ENCODE results near the gene PHACTR3. TPM values are rescaled to one million over a fixed set of nuclear protein-coding genes. Genes with fewer than 3 reads are reported as not detected.

The PHACTR3 gene
- total and polyA plus RNA-seq, 2 donors: 2.9 to 35.8 TPM

DNA sequence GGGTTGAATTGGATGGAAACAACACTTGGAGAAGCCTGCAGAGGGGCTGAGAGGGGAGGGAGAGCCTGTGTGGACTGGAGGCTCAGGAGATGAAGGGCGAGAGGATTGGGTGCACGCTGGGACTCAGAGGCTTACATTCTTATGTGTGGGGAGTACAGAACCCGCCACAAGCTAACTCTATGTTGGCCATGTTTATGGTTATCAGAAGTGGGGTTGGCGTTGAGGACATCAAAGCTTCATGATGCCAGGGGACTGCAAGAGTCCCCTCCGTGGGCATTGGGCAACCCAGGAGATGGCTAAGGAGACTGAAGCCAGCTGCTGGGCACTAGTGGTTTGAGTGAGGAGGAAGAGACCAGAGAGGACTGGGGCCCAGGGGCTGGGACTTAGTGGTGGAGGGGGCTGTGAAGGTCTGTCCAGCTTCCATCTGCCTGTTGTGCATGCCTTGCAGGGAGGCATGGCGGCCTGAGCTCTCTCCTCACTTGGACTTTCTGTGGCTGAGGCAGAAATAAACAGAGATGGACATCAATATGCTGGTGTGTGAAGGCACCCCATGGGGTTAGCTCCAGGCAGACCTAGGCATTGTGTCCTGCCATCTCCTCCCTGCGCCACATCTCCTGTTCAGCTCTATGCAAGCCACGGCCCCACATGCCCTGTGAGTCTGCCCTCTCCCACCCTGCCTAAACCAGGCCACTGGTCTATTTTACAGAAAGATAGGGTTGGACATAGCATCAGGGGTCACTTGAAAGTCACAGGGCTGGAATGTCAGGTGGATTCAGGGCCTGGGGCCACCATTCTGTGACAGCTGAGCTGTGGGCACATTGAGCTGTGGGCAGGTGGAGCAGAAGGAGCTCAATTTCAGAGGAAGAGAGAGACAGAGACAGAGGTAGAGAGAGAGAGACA lies 61.6 kb downstream of the PHACTR3 start:
- 92% methylated on average over 8 of the region's 8 CpGs for WGBS
- no peak overlapping the region for H3K4me3 ChIP-seq (ENCODE audit: low read length in 2 of 2)
- no peaks in the 10 kb centered on the region for H3K27me3 ChIP-seq (ENCODE audit: control insufficient read depth in 2 of 2, insufficient read depth in 1 of 2, low read length in 1 of 2)
- H3K27ac ChIP-seq (ENCODE audit: low read depth in 1 of 2, low read length in 1 of 2): no peak overlapping the region
- no peak for DNase-seq (ENCODE audit: low read depth in 6 of 9, low spot score in 9 of 9)
- H3K9me3 ChIP-seq (ENCODE audit: control insufficient read depth in 2 of 2, insufficient read depth in 1 of 2, low read length in 1 of 2): no peaks in the 10 kb centered on the region
- no peaks in the 10 kb centered on the region for H3K36me3 ChIP-seq (ENCODE audit: control insufficient read depth in 2 of 2, insufficient read depth in 2 of 2, low read length in 1 of 2)
- H3K4me1 ChIP-seq (ENCODE audit: control insufficient read depth in 2 of 2, insufficient read depth in 2 of 2, low read length in 2 of 2): no peaks in the 10 kb centered on the region

GRCh38 chr20:59666586-59666985 lies 62.2 kb downstream of the PHACTR3 start:
- Histone ChIP-seq H3K9me3 (ENCODE audit: control insufficient read depth in 2 of 2, insufficient read depth in 1 of 2, low read length in 1 of 2) (no peaks in the 10 kb centered on the region), H3K4me1 (ENCODE audit: control insufficient read depth in 2 of 2, insufficient read depth in 2 of 2, low read length in 2 of 2) (no peaks in the 10 kb centered on the region), H3K36me3 (ENCODE audit: control insufficient read depth in 2 of 2, insufficient read depth in 2 of 2, low read length in 1 of 2) (no peaks in the 10 kb centered on the region), H3K4me3 (ENCODE audit: low read length in 2 of 2) (no peak overlapping the region), H3K27me3 (ENCODE audit: control insufficient read depth in 2 of 2, insufficient read depth in 1 of 2, low read length in 1 of 2) (no peaks in the 10 kb centered on the region), H3K27ac (ENCODE audit: low read depth in 1 of 2, low read length in 1 of 2) (no peak overlapping the region)
- DNase-seq (ENCODE audit: low read depth in 6 of 9, low spot score in 9 of 9): no peak
- 85% methylated on average over 7 of the region's 7 CpGs for WGBS

GRCh38 chr20:59667131-59667530 lies 62.8 kb downstream of the PHACTR3 start:
- H3K36me3 ChIP-seq (ENCODE audit: control insufficient read depth in 2 of 2, insufficient read depth in 2 of 2, low read length in 1 of 2): no peaks in the 10 kb centered on the region
- H3K27me3 ChIP-seq (ENCODE audit: control insufficient read depth in 2 of 2, insufficient read depth in 1 of 2, low read length in 1 of 2): no peaks in the 10 kb centered on the region
- no peak overlapping the region for H3K4me3 ChIP-seq (ENCODE audit: low read length in 2 of 2)
- H3K4me1 ChIP-seq (ENCODE audit: control insufficient read depth in 2 of 2, insufficient read depth in 2 of 2, low read length in 2 of 2): no peaks in the 10 kb centered on the region
- H3K9me3 ChIP-seq (ENCODE audit: control insufficient read depth in 2 of 2, insufficient read depth in 1 of 2, low read length in 1 of 2): no peaks in the 10 kb centered on the region
- no peak for DNase-seq (ENCODE audit: low read depth in 6 of 9, low spot score in 9 of 9)
- 90% methylated on average over 3 of the region's 3 CpGs for WGBS
- H3K27ac ChIP-seq (ENCODE audit: low read depth in 1 of 2, low read length in 1 of 2): no peak overlapping the region

DNA sequence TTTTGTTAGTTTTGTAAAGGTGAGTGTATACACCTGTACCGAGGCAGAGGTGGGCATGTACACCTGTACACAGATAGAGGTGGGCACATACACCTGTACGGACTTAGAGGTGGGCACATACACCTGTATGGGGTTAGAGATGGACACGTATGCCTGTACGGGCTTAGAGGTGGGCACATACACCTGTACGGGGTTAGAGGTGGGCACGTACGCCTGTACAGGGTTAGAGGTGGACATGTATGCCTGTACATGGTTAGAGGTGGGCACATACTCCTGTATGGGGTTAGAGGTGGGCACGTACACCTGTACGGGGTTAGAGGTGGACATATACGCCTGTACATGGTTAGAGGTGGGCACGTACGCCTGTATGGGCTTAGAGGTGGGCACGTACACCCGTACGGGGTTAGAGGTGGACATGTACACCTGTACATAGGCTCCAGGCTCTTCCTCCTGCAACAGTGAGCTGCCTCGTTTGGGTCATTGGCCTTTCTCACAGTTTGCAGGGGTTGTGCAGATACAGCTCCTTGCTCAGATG lies 63.7 kb downstream of the PHACTR3 start:
- H3K36me3 ChIP-seq (ENCODE audit: control insufficient read depth in 2 of 2, insufficient read depth in 2 of 2, low read length in 1 of 2): no peaks in the 10 kb centered on the region
- no peaks in the 10 kb centered on the region for H3K4me1 ChIP-seq (ENCODE audit: control insufficient read depth in 2 of 2, insufficient read depth in 2 of 2, low read length in 2 of 2)
- WGBS: 95% methylated on average over 16 of the region's 16 CpGs
- no peaks in the 10 kb centered on the region for H3K27me3 ChIP-seq (ENCODE audit: control insufficient read depth in 2 of 2, insufficient read depth in 1 of 2, low read length in 1 of 2)
- no peak overlapping the region for H3K4me3 ChIP-seq (ENCODE audit: low read length in 2 of 2)
- no peak overlapping the region for H3K27ac ChIP-seq (ENCODE audit: low read depth in 1 of 2, low read length in 1 of 2)
- H3K9me3 ChIP-seq (ENCODE audit: control insufficient read depth in 2 of 2, insufficient read depth in 1 of 2, low read length in 1 of 2): no peaks in the 10 kb centered on the region
- no peak for DNase-seq (ENCODE audit: low read depth in 6 of 9, low spot score in 9 of 9)

GRCh38 chr20:59668926-59669850 lies 64.8 kb downstream of the PHACTR3 start:
- H3K27ac ChIP-seq (ENCODE audit: low read depth in 1 of 2, low read length in 1 of 2): no peak overlapping the region
- 94% methylated on average over 11 of the region's 11 CpGs for WGBS
- no peaks in the 10 kb centered on the region for H3K4me1 ChIP-seq (ENCODE audit: control insufficient read depth in 2 of 2, insufficient read depth in 2 of 2, low read length in 2 of 2)
- H3K9me3 ChIP-seq (ENCODE audit: control insufficient read depth in 2 of 2, insufficient read depth in 1 of 2, low read length in 1 of 2): no peaks in the 10 kb centered on the region
- H3K36me3 ChIP-seq (ENCODE audit: control insufficient read depth in 2 of 2, insufficient read depth in 2 of 2, low read length in 1 of 2): no peaks in the 10 kb centered on the region
- no peak overlapping the region for H3K4me3 ChIP-seq (ENCODE audit: low read length in 2 of 2)
- DNase-seq (ENCODE audit: low read depth in 6 of 9, low spot score in 9 of 9): no peak
- H3K27me3 ChIP-seq (ENCODE audit: control insufficient read depth in 2 of 2, insufficient read depth in 1 of 2, low read length in 1 of 2): no peaks in the 10 kb centered on the region

DNA sequence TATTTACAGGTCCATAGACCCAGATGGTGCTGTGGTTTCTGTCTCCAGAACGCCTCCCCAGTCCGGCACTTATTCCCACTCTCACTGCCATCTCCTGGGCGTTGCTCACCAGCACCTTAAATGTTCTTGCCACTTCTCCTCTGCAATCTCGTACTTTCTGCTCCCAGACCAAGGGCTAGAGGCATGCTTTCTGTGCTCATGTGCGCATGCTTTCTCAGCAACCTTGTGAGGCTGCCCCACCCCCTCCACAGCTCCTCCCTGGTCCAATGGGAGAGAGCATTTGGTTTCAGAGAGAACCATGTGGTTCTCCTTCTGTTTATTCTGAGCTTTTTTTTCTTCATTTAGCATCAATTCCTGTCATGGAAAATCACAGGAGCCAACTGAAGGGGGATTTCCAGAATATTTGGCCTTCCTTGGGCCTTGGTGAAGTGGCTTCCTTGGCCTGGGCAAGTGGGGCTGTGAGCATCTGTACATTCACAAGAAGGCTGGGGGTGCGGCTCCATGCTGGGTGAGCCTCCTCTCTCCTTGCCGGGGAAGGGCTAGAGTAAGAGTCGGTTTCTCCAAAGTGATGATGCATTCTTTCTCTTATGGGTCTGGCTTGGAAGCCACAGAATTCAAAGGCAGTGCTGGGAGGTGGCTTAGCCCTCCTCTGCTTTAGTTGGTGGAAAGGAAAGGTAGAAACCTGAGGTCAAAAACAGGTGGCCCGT lies 66.6 kb downstream of the PHACTR3 start:
- 84% methylated on average over 9 of the region's 9 CpGs for WGBS
- peak in 1 of 9 donors; percentile 6 for DNase-seq (ENCODE audit: low read depth in 6 of 9, low spot score in 9 of 9)

DNA sequence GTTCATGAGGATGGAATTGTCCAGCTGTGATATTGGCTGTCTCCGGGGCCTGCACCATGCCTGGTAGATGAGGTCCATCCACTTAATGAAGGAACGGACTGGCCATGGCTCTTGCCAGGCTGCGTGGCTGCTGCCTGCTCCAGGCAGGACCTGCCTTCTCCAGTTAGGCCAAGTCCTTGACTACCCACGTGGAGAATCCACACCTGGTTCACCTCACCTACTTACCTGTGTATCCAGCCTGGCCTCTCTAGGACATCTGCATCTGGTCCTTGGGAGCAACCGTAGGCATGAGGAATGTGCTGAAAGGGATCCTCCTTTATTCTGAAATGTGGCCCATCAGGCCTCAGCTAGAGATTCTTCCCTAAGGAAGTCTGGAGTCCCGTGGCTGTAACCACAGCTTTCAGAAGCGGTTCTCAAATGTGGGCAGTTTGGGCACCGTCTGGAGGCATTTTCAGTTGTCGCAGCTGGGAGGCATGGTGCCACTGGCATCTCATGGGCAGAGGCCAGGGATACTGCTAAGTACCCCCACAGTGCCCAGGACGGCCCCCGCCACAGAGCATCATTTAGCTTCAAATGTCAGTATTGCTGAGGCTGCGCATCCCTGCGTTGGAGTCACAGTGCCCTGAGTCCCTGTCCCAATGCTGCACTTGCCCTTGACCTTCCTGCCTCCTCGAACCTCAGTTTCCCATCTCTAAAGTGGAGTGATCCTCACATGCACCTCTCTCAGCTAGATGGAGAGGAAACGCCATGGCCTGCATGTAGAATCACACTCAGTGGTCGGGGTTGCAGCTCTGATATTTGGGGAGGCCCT lies 67.5 kb downstream of the PHACTR3 start:
- no peak for DNase-seq (ENCODE audit: low read depth in 6 of 9, low spot score in 9 of 9)
- no peak overlapping the region for H3K4me3 ChIP-seq (ENCODE audit: low read length in 2 of 2)
- H3K27ac ChIP-seq (ENCODE audit: low read depth in 1 of 2, low read length in 1 of 2): no peak overlapping the region
- H3K9me3 ChIP-seq (ENCODE audit: control insufficient read depth in 2 of 2, insufficient read depth in 1 of 2, low read length in 1 of 2): no peaks in the 10 kb centered on the region
- H3K4me1 ChIP-seq (ENCODE audit: control insufficient read depth in 2 of 2, insufficient read depth in 2 of 2, low read length in 2 of 2): no peaks in the 10 kb centered on the region
- no peaks in the 10 kb centered on the region for H3K27me3 ChIP-seq (ENCODE audit: control insufficient read depth in 2 of 2, insufficient read depth in 1 of 2, low read length in 1 of 2)
- H3K36me3 ChIP-seq (ENCODE audit: control insufficient read depth in 2 of 2, insufficient read depth in 2 of 2, low read length in 1 of 2): no peaks in the 10 kb centered on the region
- 90% methylated on average over 16 of the region's 16 CpGs for WGBS

More for the DNA sequence above, 66.6 kb downstream of the PHACTR3 start:
- no peaks in the 10 kb centered on the region for H3K27me3 ChIP-seq (ENCODE audit: control insufficient read depth in 2 of 2, insufficient read depth in 1 of 2, low read length in 1 of 2)
- no peak overlapping the region for H3K4me3 ChIP-seq (ENCODE audit: low read length in 2 of 2)
- H3K36me3 ChIP-seq (ENCODE audit: control insufficient read depth in 2 of 2, insufficient read depth in 2 of 2, low read length in 1 of 2): no peaks in the 10 kb centered on the region
- H3K4me1 ChIP-seq (ENCODE audit: control insufficient read depth in 2 of 2, insufficient read depth in 2 of 2, low read length in 2 of 2): no peaks in the 10 kb centered on the region
- no peak overlapping the region for H3K27ac ChIP-seq (ENCODE audit: low read depth in 1 of 2, low read length in 1 of 2)
- no peaks in the 10 kb centered on the region for H3K9me3 ChIP-seq (ENCODE audit: control insufficient read depth in 2 of 2, insufficient read depth in 1 of 2, low read length in 1 of 2)

- Histone ChIP-seq H3K36me3 (ENCODE audit: control insufficient read depth in 2 of 2, insufficient read depth in 2 of 2, low read length in 1 of 2) (no peaks in the 10 kb centered on the region), H3K27me3 (ENCODE audit: control insufficient read depth in 2 of 2, insufficient read depth in 1 of 2, low read length in 1 of 2) (no peaks in the 10 kb centered on the region), H3K4me1 (ENCODE audit: control insufficient read depth in 2 of 2, insufficient read depth in 2 of 2, low read length in 2 of 2) (no peaks in the 10 kb centered on the region), H3K27ac (ENCODE audit: low read depth in 1 of 2, low read length in 1 of 2) (no peak overlapping the region), H3K9me3 (ENCODE audit: control insufficient read depth in 2 of 2, insufficient read depth in 1 of 2, low read length in 1 of 2) (no peaks in the 10 kb centered on the region), H3K4me3 (ENCODE audit: low read length in 2 of 2) (no peak overlapping the region)
- WGBS: 88% methylated on average over 9 of the region's 9 CpGs
- DNase-seq (ENCODE audit: low read depth in 6 of 9, low spot score in 9 of 9): no peak
Measured at GRCh38 chr20:59672576-59672975, 68.2 kb downstream of the PHACTR3 start.

Measured in thymus (tissue), 11 donors.